Epithelial cell of proximal tubule (primary cell): Measurements from ENCODE around the gene SLC4A2. TPM values are rescaled to one million over a fixed set of nuclear protein-coding genes. Genes with fewer than 3 reads are reported as not detected.

Source experiments
- DNase-seq: peaks from one replicate; pipeline ENCODE4 v3.0.0-alpha.2; 2011; ENCODE audit warnings: low read depth
- H3K4me3 ChIP-seq: 2 replicates; pipeline ENCODE4 v1.5.1; 2011; ENCODE audit warnings: low read depth, mild to moderate bottlenecking, low read length
- CTCF ChIP-seq: conservative IDR thresholded peaks from 2 replicates; pipeline ENCODE4 v1.5.1; 2012; ENCODE audit warnings: low read depth, mild to moderate bottlenecking, low read length
- total RNA-seq: library from RNA; depleted of rRNA; stranded (reverse); fragments of >200 nt; gene quantifications from 2 replicates; pipeline ENCODE4 v1.2.3, GENCODE V29; 2015

Gene SLC4A2
- total RNA-seq, 1 donor from 2014 or later = 115 TPM

GRCh38 chr7:151078233-151079040 lies 19.0 kb downstream of the SLC4A2 start:
- no peak overlapping the region for H3K4me3 ChIP-seq
- TF ChIP-seq CTCF = no peak
- DNase-seq = no peak

GRCh38 chr7:151079199-151079910 lies 20.0 kb downstream of the SLC4A2 start:
- H3K4me3 ChIP-seq = peak overlapping the region; percentile 95
- no peak for DNase-seq
- no peak for TF ChIP-seq CTCF

DNA sequence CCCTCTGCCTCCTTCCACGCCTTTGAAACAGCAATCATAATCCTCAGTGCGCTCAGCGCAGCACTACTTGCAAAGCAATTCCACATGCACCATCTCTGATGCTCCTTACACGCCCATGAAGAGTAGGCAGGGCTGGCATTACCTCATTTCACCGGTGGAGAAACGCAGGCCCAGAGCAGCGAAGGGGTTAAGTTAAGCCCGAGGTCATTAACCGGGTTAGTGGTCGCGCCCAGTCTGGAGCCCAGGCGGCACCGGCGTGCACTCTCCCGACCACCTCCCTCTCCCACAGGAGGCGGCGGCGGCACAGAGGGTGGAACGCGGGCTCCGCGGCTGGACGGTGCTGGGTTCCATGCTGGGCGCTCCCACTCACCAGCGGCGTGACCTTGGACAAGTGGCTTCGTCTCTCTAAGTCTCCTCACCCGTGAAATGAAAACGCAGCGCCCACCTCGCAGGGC lies 20.7 kb downstream of the SLC4A2 start:
- no peak for DNase-seq
- peak overlapping the region; percentile 95 for H3K4me3 ChIP-seq
- TF ChIP-seq CTCF = no peak

GRCh38 chr7:151080522-151081169 lies 21.3 kb downstream of the SLC4A2 start, which contains the start of gene FASTK:
Gene FASTK (minus strand): TSS chr7:151080809. CDS start chr7:151080766, 43 bp downstream.
- DNase-seq = no peak
- TF ChIP-seq CTCF = no peak
- peak within 1 kb of the TSS; percentile 95 for H3K4me3 ChIP-seq

- DNase-seq = no peak
Observed at GRCh38 chr7:151081170-151082101, 22.0 kb downstream of the SLC4A2 start.

More at GRCh38 chr7:151081170-151082101, 22.0 kb downstream of the SLC4A2 start:
- TF ChIP-seq CTCF = no peak
- H3K4me3 ChIP-seq = peak overlapping the region; percentile 95
